WTC11 (cell line): Measurements from ENCODE around the gene LRRC8D. TPM values are rescaled to one million over a fixed set of nuclear protein-coding genes. Genes with fewer than 3 reads are reported as not detected.

Experiments
- ATAC-seq: fragments of 200-7000 bp; cut with Tn5 transposase; 2 replicates; pipeline ENCODE4 v1.10.0; 2021; ENCODE audit warnings: mild to moderate bottlenecking, moderate library complexity
- CTCF ChIA-PET: fragments of 300-600 bp; sonication (Branson Sonifier 250); formaldehyde crosslinking; loops from one replicate; lab custom pipeline; 2021; ENCODE audit warnings: antibody characterized with exemption; lab: Charles Lee
- POLR2A ChIA-PET: fragments of 350-600 bp; sonication (Branson Sonifier 250); formaldehyde crosslinking; loops from one replicate; lab custom pipeline; 2021; ENCODE audit warnings: antibody characterized with exemption; lab: Charles Lee
- DNase-seq: peaks from one replicate; pipeline ENCODE4 v3.0.0; 2021; ENCODE audit warnings: low spot score
- H3K27ac Mint-ChIP-seq: 2 replicates; pipeline ENCODE4 v1.8.0; 2021; ENCODE audit warnings: mixed read lengths
- H3K27me3 Mint-ChIP-seq: 2 replicates; pipeline ENCODE4 v1.8.0; 2021; ENCODE audit warnings: low read depth, mild to moderate bottlenecking, moderate library complexity, mixed read lengths
- H3K36me3 Mint-ChIP-seq: 2 replicates; pipeline ENCODE4 v1.8.0; 2021; ENCODE audit warnings: mixed read lengths
- H3K4me1 Mint-ChIP-seq: 2 replicates; pipeline ENCODE4 v1.8.0; 2022; ENCODE audit warnings: mixed read lengths
- H3K4me3 Mint-ChIP-seq: 2 replicates; pipeline ENCODE4 v1.8.0; 2021; ENCODE audit warnings: mild to moderate bottlenecking, moderate library complexity, mixed read lengths
- H3K9me3 Mint-ChIP-seq: 2 replicates; pipeline ENCODE4 v1.8.0; 2021; ENCODE audit warnings: mixed read lengths
- ATF1 ChIP-seq: sonication (generic); formaldehyde crosslinking; IDR thresholded peaks from 2 replicates; pipeline ENCODE4 v1.8.1; 2023; ENCODE audit warnings: mild to moderate bottlenecking, moderate library complexity, missing genetic modification reagents
- CBFB ChIP-seq: sonication (generic); formaldehyde crosslinking; IDR thresholded peaks from 2 replicates; pipeline ENCODE4 v1.8.1; 2022; ENCODE audit warnings: mild to moderate bottlenecking, low read depth, missing genetic modification reagents
- CREM ChIP-seq: sonication (generic); formaldehyde crosslinking; IDR thresholded peaks from 2 replicates; pipeline ENCODE4 v1.8.1; 2022; ENCODE audit warnings: mild to moderate bottlenecking, missing genetic modification reagents, moderate library complexity
- FOXP1 ChIP-seq: sonication (generic); formaldehyde crosslinking; IDR thresholded peaks from 2 replicates; pipeline ENCODE4 v1.8.0; 2022; ENCODE audit warnings: missing genetic modification reagents, mild to moderate bottlenecking, moderate library complexity, borderline replicate concordance
- GABPB1 ChIP-seq: sonication (generic); formaldehyde crosslinking; IDR thresholded peaks from 2 replicates; pipeline ENCODE4 v1.8.1; 2023; ENCODE audit warnings: mild to moderate bottlenecking, missing genetic modification reagents
- KAT7 ChIP-seq: sonication (generic); formaldehyde crosslinking; IDR thresholded peaks from 2 replicates; pipeline ENCODE4 v1.8.1; 2023; ENCODE audit warnings: missing genetic modification reagents, mild to moderate bottlenecking, borderline replicate concordance
- SP1 ChIP-seq: sonication (generic); formaldehyde crosslinking; conservative IDR thresholded peaks from 2 replicates; pipeline ENCODE4 v1.8.1; 2022; ENCODE audit warnings: missing genetic modification reagents
- TEAD4 ChIP-seq: sonication (generic); formaldehyde crosslinking; IDR thresholded peaks from 2 replicates; pipeline ENCODE4 v1.8.0; 2022; ENCODE audit warnings: mild to moderate bottlenecking, missing genetic modification reagents
- total RNA-seq: library from RNA; stranded (reverse); gene quantifications from 3 replicates; pipeline ENCODE4 v1.2.3, GENCODE V29; 2021
- TF ChIP-seq, protein P1 (sequence below): sonication (generic); formaldehyde crosslinking; IDR thresholded peaks from 2 replicates; pipeline ENCODE4 v1.8.1; 2022; ENCODE audit warnings: low read depth, mild to moderate bottlenecking, moderate library complexity, missing genetic modification reagents, borderline replicate concordance
- TF ChIP-seq, protein P2 (sequence below): fragments of 200-600 bp; IDR thresholded peaks from 2 replicates; pipeline ENCODE4 v1.8.0; 2022; ENCODE audit warnings: antibody characterized with exemption
- TF ChIP-seq, protein P3 (sequence below): fragments of 250-450 bp; sonication (Bioruptor Pico); IDR thresholded peaks from 2 replicates; pipeline ENCODE4 v1.9.0; 2021; ENCODE audit warnings: mild to moderate bottlenecking, borderline replicate concordance
- TF ChIP-seq, protein P4 (sequence below): fragments of 250-450 bp; sonication (Bioruptor Pico); conservative IDR thresholded peaks from 2 replicates; pipeline ENCODE4 v1.9.0; 2021; ENCODE audit warnings: mild to moderate bottlenecking
- TF ChIP-seq, protein P5 (sequence below): sonication (generic); formaldehyde crosslinking; IDR thresholded peaks from 2 replicates; pipeline ENCODE4 v1.8.0; 2023; ENCODE audit warnings: missing genetic modification reagents
- TF ChIP-seq, protein P6 (sequence below): fragments of 250-450 bp; sonication (Bioruptor Pico); IDR thresholded peaks from 2 replicates; pipeline ENCODE4 v1.9.0; 2021; ENCODE audit warnings: mild to moderate bottlenecking

LRRC8D gene
- total RNA-seq, 1 experiment from 2014 or later = 42.6 TPM

DNA sequence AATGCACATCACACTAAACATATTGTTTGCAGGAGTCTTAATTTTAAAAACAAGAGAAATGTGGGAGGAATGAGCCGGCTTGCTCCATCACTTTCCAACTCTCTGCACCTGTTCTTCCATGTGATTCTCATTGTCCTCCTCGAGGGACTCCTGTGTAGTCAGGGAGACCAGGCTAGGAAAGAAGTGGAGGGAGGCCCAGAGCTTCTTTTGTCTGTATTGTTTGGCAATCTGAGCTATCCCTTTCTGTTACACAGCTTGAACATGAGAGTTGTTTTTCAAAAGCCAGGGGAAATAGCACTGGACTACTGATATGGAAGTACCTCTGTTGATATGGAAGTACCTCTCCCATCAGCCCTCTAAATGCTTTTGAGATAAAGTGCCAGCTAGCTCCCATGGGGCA, 18.8 kb upstream of the LRRC8D start:
- Mint-ChIP-seq H3K4me1 (peaks cover 6% of the 10 kb centered on the region; the same call in 1 of the 2 replicates), H3K9me3 (no peaks in the 10 kb centered on the region), H3K27me3 (peaks cover 5% of the 10 kb centered on the region; the same call in 1 of the 2 replicates), H3K4me3 (no peak overlapping the region), H3K27ac (no peak overlapping the region), H3K36me3 (no peaks in the 10 kb centered on the region)
- TF ChIP-seq, protein P1, sequence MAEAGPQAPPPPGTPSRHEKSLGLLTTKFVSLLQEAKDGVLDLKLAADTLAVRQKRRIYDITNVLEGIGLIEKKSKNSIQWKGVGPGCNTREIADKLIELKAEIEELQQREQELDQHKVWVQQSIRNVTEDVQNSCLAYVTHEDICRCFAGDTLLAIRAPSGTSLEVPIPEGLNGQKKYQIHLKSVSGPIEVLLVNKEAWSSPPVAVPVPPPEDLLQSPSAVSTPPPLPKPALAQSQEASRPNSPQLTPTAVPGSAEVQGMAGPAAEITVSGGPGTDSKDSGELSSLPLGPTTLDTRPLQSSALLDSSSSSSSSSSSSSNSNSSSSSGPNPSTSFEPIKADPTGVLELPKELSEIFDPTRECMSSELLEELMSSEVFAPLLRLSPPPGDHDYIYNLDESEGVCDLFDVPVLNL = no peak
- peak; percentile 63 for ATAC-seq
- POLR2A ChIA-PET = no interaction called here
- DNase-seq = no peak
- CTCF ChIA-PET = interaction anchor here (1.0 to 1.2 kb wide), 2 partner anchors 184 to 244 kb away, joined by 3 read pairs; no protein-coding TSS in a partner anchor

DNA sequence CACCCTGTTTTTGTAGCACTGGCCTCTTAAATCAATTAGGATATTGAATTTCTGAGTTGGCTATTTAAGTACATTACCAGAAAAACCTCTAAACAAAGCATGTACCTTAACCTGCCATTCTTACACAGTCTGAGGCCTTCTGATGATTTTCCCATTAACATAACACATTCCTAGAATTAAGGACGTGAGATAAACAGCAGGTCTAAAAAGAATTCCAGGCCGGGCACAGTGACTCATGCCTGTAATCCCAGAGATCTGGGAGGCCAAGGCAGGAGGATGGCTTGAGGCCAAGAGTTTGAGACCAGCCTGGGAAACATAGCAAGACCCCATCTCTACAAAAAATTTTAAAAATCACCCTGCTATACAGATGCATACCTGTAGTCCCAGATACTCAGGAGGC, 18.0 kb upstream of the LRRC8D start:
- ChIA-PET POLR2A (no interaction called here), CTCF (interaction anchor here (1.2 kb wide), 1 partner anchor 161 kb away, joined by 3 read pairs; no protein-coding TSS in a partner anchor)
- ATAC-seq = no peak

DNA sequence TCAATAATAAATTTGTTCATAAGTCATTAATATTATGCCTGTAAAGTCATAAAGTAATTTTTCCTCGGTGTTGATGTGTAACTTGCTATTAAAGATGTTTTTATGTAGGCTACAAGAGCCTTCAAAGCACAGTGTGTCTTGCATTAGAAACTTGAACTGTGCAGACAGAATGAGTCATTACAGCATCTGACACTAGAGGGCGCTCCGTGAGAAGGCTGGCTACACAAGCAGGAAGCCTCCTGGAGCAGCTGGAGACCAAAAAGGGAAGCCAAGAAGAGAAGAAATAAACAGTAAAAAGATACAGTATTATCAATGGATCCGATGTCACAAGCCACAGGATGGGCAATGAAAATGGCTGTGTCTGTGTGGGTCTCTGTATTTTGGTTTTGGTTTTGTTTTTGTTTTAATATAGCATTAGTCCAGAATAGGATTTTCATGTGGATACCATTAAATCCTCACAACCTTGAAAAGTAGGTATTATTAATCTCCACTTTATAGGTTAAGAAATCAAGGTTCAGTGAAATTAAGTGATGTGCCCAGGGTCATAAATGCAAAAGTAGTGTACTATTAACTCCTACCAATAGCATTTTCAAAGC, 16.1 kb upstream of the LRRC8D start:
- H3K36me3 Mint-ChIP-seq = no peaks in the 10 kb centered on the region
- POLR2A ChIA-PET = interaction anchor here (1.3 kb wide), 1 partner anchor 16 kb away, joined by 3 read pairs; the partner anchor contains the start of gene LRRC8D
- no peak for TF ChIP-seq ATF1 (CRISPR knock-in tag)
- 0 out of 2 replicates have a peak, but pooled peaks have one; percentile 30 for TF ChIP-seq SP1 (CRISPR knock-in tag)
- TF ChIP-seq, protein P2, sequence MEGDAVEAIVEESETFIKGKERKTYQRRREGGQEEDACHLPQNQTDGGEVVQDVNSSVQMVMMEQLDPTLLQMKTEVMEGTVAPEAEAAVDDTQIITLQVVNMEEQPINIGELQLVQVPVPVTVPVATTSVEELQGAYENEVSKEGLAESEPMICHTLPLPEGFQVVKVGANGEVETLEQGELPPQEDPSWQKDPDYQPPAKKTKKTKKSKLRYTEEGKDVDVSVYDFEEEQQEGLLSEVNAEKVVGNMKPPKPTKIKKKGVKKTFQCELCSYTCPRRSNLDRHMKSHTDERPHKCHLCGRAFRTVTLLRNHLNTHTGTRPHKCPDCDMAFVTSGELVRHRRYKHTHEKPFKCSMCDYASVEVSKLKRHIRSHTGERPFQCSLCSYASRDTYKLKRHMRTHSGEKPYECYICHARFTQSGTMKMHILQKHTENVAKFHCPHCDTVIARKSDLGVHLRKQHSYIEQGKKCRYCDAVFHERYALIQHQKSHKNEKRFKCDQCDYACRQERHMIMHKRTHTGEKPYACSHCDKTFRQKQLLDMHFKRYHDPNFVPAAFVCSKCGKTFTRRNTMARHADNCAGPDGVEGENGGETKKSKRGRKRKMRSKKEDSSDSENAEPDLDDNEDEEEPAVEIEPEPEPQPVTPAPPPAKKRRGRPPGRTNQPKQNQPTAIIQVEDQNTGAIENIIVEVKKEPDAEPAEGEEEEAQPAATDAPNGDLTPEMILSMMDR = peak; percentile 93
- H3K9me3 Mint-ChIP-seq = no peaks in the 10 kb centered on the region
- H3K27me3 Mint-ChIP-seq = peaks cover 6% of the 10 kb centered on the region
- H3K27ac Mint-ChIP-seq = no peak overlapping the region
- no peak overlapping the region for H3K4me3 Mint-ChIP-seq
- peaks cover 21% of the 10 kb centered on the region for H3K4me1 Mint-ChIP-seq
- ATAC-seq (peak; percentile 62), DNase-seq (peak; percentile 89)
- CTCF ChIA-PET = interaction anchor here (0.6 to 1.5 kb wide), 21 partner anchors 8 to 321 kb away, joined by 3 to 9 read pairs (median 4); partner anchors contain the start of gene LRRC8D

More for the DNA sequence above, 18.0 kb upstream of the LRRC8D start:
- Mint-ChIP-seq H3K4me3 (no peak overlapping the region), H3K4me1 (peaks cover 6% of the 10 kb centered on the region), H3K36me3 (no peaks in the 10 kb centered on the region), H3K27ac (no peak overlapping the region), H3K27me3 (peaks cover 5% of the 10 kb centered on the region; the same call in 1 of the 2 replicates), H3K9me3 (no peaks in the 10 kb centered on the region)
- DNase-seq = no peak
- TF ChIP-seq FOXP1 (CRISPR knock-in tag) = no peak
- TF ChIP-seq, protein P3, sequence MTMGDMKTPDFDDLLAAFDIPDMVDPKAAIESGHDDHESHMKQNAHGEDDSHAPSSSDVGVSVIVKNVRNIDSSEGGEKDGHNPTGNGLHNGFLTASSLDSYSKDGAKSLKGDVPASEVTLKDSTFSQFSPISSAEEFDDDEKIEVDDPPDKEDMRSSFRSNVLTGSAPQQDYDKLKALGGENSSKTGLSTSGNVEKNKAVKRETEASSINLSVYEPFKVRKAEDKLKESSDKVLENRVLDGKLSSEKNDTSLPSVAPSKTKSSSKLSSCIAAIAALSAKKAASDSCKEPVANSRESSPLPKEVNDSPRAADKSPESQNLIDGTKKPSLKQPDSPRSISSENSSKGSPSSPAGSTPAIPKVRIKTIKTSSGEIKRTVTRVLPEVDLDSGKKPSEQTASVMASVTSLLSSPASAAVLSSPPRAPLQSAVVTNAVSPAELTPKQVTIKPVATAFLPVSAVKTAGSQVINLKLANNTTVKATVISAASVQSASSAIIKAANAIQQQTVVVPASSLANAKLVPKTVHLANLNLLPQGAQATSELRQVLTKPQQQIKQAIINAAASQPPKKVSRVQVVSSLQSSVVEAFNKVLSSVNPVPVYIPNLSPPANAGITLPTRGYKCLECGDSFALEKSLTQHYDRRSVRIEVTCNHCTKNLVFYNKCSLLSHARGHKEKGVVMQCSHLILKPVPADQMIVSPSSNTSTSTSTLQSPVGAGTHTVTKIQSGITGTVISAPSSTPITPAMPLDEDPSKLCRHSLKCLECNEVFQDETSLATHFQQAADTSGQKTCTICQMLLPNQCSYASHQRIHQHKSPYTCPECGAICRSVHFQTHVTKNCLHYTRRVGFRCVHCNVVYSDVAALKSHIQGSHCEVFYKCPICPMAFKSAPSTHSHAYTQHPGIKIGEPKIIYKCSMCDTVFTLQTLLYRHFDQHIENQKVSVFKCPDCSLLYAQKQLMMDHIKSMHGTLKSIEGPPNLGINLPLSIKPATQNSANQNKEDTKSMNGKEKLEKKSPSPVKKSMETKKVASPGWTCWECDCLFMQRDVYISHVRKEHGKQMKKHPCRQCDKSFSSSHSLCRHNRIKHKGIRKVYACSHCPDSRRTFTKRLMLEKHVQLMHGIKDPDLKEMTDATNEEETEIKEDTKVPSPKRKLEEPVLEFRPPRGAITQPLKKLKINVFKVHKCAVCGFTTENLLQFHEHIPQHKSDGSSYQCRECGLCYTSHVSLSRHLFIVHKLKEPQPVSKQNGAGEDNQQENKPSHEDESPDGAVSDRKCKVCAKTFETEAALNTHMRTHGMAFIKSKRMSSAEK = no peak

DNA sequence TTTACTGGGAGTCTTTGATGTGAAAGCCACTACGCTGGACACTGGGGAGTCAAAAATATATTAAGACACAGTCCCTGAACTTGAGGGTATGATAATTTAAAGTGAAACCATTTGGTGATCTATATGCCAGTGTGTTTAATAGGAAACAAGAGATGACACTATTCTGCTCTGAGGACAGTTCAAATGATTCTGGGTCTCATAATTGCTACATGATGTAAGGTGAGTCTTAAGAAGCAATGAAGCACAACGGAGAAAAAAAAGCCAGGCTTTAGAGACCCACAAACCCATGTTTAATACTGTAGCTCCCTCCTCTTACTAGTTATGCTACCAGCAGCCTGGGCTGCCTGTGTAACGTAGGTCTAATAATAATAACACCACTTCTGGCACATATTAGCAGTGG, 14.2 kb upstream of the LRRC8D start:
- POLR2A ChIA-PET = no interaction called here
- H3K36me3 Mint-ChIP-seq = no peaks in the 10 kb centered on the region
- no peak for DNase-seq
- H3K4me3 Mint-ChIP-seq = no peak overlapping the region
- H3K27me3 Mint-ChIP-seq = peaks cover 16% of the 10 kb centered on the region
- ATAC-seq = no peak
- CTCF ChIA-PET = no interaction called here
- H3K4me1 Mint-ChIP-seq = peaks cover 21% of the 10 kb centered on the region
- H3K27ac Mint-ChIP-seq = no peak overlapping the region
- H3K9me3 Mint-ChIP-seq = no peaks in the 10 kb centered on the region
- TF ChIP-seq CBFB (CRISPR knock-in tag) = no peak
- TF ChIP-seq, protein P4, sequence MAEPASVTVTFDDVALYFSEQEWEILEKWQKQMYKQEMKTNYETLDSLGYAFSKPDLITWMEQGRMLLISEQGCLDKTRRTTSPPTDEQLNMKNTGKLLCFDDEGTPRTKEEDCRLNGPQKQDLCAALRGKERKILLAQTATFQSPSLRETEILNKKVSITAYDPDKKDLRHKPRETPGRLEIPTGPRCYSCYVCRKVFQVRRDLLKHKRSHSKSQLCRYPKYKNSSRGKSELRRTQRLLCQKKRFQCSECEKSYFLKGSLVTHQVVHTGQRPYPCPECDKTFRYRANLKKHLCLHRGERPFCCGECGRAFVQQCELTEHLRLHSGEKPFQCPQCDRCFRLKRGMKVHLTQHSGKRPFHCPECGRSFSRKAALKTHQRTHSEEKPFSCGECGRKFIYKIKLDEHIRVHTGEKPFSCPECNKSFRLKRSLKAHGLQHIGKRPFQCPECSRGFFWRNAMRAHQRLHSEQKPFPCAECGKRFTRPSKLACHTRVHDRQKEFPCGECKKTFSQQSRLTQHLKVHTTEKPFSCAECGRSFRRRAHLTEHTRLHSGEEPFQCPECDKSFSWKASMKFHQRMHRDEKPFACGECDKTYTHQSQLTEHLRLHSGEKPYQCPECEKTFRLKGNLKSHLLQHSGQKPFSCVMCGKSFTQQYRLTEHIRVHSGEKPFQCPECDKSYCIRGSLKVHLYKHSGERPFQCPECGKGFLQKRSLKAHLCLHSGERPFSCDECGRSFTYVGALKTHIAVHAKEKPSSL = no peak
- TF ChIP-seq GABPB1 (CRISPR knock-in tag) = no peak
- TF ChIP-seq, protein P5, sequence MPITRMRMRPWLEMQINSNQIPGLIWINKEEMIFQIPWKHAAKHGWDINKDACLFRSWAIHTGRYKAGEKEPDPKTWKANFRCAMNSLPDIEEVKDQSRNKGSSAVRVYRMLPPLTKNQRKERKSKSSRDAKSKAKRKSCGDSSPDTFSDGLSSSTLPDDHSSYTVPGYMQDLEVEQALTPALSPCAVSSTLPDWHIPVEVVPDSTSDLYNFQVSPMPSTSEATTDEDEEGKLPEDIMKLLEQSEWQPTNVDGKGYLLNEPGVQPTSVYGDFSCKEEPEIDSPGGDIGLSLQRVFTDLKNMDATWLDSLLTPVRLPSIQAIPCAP (CRISPR knock-in tag) = no peak
- no peak for TF ChIP-seq KAT7 (CRISPR knock-in tag)
- TF ChIP-seq TEAD4 (CRISPR knock-in tag) = no peak
- TF ChIP-seq, protein P6, sequence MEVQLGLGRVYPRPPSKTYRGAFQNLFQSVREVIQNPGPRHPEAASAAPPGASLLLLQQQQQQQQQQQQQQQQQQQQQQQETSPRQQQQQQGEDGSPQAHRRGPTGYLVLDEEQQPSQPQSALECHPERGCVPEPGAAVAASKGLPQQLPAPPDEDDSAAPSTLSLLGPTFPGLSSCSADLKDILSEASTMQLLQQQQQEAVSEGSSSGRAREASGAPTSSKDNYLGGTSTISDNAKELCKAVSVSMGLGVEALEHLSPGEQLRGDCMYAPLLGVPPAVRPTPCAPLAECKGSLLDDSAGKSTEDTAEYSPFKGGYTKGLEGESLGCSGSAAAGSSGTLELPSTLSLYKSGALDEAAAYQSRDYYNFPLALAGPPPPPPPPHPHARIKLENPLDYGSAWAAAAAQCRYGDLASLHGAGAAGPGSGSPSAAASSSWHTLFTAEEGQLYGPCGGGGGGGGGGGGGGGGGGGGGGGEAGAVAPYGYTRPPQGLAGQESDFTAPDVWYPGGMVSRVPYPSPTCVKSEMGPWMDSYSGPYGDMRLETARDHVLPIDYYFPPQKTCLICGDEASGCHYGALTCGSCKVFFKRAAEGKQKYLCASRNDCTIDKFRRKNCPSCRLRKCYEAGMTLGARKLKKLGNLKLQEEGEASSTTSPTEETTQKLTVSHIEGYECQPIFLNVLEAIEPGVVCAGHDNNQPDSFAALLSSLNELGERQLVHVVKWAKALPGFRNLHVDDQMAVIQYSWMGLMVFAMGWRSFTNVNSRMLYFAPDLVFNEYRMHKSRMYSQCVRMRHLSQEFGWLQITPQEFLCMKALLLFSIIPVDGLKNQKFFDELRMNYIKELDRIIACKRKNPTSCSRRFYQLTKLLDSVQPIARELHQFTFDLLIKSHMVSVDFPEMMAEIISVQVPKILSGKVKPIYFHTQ (CRISPR knock-in tag) = no peak
- TF ChIP-seq CREM (CRISPR knock-in tag) = no peak
